DMS114 treated with DMSO at 0.1 percent for 48 hours (cell line): ENCODE measurements around the gene METTL24.

Experiments used
- DNase-seq: peaks from one replicate; lab custom pipeline; 2025; ENCODE audit not compliant: unreplicated experiment; lab: John Stamatoyannopoulos, UW

The METTL24 gene

DNA sequence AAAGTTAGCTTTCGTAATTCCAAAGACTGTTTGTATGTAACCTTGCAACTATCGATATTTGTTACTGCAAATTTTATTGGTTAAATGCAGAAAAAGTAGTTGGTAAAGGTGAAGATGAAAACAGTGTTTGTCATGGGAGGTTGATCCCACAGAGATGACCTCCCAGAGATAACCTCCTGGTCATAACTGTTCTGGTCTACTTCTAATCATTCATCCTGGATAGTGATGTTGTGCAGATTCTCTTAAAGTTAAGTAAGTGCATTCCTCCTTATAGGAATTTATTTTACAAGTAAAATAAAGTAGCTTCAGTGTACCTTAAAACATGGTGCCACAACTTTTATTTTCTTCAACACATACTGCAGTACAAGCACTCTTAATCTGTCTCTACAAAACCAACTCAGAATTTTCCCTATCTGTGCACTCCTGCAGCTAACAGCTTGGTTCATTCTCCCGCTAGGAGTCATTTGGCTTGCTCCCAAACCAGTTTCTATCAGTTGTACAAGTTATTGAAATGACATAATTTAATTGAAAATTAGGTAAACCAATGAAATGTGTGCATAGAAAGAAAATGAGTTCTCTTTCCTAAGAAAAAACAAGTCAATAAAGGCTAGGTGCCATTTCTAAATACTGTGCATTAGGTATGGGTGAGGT lies 19.2 kb downstream of the METTL24 start:
- no peak for DNase-seq

DNA sequence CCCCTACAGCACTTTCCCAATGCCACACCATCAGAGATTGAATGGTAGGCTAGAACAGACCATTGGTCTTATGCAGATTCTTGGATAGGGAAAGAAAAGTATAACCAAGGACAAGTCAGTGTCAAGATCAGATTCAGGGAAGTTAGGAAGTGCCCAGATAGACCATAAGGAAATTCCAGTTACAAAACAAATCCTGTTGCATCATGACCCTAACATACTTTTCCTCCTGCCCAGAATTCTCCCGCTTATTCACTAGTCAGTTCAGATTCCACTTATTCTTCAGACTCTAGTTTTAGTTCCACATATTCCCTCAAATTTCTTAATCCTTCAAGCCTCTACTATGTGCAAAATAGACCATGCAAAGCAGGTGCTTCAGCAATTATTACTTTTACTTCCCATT lies 20.7 kb downstream of the METTL24 start:
- no peak for DNase-seq

DNA sequence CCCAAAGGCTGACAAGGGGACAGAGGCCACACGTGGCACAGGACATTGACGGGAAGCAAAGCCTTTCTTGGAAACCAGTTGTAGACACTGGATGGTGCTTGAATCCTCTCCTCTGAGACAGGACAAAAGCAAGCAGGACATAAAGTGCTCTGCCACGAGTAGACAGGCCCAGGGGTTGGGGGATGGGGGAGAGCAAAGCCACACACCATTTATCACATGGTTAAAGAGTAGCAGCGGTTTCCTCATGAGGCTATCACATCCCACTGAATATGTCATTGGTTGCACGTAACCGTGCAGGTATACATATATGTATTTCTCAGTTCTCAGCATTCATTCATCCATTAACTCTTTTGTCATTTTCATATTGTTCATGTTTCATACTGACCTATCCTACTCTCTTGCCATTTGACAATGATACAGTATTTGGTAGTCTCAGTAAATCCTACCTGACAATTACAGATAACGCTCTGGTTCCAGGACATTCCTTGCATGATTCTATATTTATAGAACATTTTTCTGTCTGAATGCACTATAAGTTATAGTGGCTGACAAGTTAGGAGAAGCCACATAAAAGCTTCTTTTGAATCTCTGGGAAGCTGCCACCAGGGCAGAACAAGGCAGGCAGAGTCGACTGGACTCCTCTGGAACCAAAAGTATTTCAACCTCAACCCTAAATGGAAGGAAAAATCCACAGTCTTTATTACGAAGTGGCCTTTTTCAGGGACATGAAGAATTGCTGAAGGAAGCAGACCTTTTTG lies 23.5 kb downstream of the METTL24 start:
- DNase-seq = no peak

DNA sequence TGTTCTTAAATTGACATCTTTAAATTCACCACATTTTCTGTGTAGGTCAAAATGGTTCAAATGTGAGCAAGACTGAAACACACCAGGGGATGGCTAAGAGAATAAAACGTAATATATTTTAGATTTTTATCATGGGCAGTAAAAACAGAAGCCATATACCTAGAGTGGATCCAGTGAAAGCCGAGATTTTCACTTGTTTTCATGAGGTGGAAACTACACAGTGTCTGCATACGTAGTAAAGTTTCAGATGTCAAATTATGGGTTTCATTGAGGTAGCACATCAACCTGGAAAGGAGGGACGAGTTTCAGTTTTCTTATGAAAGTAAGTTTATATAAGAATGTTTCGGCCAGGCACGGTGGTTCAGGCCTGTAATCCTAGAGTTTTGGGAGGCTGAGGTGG lies 25.9 kb downstream of the METTL24 start:
- no peak for DNase-seq

DNA sequence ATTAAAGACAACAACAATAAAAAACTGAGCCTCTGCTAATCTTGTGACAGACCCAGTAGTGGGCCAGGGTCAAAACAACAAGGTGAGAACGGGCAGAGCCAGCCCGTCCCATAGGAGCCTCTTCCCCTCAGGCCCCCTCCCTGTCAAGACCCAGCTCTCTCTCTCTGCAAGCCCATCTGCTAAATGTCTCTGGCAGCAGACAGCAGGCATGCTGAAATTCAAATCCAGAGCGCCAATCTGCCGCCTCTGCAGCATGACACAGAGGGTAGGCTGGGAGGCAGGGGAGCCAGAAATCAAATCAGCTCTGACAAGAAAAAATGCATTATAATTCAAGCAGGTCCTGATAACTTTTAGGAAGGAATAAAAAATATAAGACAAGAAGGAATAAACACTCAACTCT lies 26.3 kb downstream of the METTL24 start:
- no peak for DNase-seq

DNA sequence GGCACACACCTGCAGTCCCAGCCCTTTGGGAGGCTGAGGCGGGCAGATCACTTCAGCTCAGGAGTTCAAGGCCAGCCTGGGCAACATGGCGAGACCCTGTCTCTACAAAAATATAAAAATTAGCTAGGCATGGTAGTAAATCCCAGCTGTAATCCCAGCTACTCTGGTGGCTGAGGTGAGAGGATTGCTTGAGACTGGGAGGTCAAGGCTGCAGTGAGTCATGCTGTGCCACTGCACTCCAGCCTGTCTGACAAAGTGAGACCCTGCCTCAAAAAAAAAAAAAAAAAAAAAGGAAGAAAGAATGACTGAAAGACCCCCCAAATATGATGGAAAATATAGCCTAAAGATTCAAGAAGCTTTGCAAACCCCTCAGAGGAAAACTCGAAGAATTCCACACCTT lies 26.8 kb downstream of the METTL24 start:
- no peak for DNase-seq

DNA sequence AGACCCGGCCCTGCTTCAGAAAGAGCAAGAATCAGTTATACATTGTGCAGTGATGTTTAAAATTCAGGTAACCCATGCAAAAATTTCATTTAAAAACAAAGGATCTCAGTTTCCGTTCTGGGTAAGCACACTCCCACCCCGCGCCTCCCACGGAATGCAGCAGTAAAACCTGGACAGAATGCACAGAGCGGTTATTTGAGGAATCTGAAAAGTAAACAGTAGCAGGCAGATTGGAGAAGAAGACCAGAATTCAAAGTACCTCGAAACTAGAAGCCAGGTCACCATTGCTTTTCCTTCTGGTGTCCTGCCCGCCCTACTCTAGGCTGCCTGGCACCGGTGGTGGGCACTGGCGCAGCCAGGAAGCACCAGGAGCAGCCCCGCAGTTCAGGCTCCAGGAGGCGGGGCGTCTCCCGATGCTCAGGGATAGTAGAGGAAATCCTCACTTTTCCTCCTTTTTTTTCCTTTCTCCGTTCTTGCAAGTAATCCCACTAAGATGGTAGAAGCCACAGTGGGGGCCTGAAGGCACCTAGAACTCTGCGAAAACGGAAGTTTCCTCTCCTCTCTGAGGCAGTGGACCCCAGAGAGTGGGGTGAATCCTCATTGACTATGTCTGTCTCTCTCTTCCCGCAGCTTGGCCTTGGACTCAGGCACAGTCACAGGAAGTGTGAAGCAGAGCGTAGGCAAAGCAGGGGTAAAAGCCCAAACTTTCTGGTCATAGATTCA lies 28.3 kb downstream of the METTL24 start:
- DNase-seq = no peak

DNA sequence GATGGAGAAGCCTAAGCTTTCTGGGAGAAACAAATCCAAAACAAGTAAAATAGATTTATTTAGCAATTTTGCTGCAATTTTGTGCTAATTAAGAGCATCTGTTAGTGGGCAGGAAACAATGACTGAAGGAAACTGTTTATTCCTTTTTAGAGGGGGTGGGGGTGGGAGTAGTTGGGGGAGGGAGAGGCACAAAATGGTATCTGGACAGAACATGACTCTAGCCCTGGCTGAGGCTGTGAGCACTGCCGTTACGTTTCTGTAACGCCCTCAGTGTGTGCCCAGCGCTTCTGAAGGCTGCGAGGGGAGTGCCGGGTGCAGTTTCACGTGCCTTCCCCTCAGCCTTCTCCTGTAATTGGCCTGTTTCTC lies 28.8 kb downstream of the METTL24 start:
- DNase-seq = no peak

DNA sequence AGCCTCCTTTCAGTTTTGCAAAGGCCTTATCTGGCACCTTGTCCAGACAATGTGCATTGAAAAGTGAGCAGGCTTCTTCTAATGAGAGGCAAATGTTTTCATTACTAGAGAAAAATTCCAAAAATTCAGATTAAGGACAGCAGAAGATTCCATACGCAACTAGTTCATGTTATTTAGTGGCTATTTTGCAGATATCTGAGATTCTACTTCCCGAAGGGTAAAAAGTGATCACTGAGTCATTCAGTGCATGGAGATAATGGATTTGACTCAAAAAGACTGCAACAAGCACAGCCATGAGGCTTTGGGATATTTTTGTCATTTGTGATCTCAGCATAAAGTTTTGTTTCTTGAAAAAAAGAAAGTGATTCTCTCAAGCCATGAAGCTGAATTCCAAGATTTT lies 29.9 kb downstream of the METTL24 start:
- DNase-seq = no peak

DNA sequence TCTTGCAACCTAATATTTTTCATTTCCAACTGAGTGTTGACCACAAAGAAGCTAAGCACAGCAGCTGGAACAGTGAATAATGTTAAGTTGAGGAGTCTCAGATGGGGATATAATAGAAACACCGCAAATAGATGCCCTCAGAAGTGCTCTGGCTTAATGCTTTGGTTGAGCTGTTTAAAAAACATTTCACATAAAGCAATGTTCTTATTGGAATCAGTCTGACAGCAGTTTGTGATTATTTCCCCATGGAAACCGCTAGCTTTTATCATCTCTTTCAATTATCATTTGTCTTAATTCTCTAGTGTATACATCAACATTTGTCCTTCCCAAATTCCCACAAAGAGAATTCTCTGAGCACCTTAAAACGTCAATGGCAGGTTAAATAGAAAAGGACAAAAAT lies 30.8 kb downstream of the METTL24 start:
- DNase-seq = no peak

DNA sequence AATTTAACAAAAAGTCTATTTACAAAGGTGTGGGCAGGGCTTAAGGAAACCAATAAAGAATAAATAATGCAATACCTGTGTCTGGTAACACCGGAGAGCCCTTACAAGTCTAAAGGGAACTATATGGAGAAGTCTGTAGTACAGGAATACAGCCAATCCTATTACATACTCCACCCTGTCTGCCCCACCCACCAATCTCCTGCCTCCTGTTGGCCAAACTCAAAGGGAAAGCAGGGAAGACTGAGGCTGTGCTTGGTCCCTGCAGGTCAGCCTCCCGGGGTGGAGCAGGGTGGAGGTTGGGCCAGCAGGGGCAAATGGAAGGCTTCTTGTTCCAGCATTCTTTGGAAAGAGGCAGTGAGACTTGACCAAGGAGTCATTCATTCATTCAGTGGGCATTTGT lies 31.5 kb downstream of the METTL24 start:
- DNase-seq = no peak

DNA sequence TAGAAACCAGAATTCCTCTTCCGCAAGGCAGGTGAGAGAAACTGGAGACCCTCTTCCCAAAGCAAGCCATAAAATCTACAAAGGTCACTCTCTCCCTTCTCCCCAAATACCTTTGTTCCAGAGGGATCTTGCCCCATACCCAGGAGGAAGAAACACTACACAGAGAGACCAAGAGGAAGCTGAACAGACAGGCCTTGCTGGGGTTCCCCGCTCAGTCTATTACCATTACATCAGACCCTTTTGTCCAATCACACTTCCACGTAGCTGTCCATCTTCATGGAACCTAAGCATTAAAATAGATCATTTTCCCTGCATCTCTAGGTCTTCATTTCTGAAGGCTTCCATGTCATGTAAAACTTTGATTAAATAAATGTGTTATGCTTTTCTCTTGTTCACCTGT lies 32.1 kb downstream of the METTL24 start:
- no peak for DNase-seq

DNA sequence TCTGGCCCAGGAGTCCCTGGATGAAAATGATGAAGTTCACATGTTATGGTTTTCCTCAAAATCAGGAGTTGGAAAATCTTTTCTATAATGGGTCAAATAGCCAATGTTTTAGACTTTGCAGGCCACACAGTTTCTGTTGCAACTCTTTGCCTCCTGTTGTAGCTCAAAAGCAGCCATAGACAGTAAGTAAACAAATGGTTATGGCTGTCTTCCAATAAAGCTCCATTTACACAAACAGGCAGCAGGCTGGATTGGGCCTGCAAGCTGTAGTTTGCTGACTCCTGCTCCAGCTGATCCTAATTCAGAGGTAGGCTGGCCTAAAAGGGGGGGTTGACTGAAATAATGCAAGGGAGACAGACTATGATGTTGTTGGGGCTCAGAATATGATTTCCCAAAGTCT lies 33.0 kb downstream of the METTL24 start:
- DNase-seq = no peak

DNA sequence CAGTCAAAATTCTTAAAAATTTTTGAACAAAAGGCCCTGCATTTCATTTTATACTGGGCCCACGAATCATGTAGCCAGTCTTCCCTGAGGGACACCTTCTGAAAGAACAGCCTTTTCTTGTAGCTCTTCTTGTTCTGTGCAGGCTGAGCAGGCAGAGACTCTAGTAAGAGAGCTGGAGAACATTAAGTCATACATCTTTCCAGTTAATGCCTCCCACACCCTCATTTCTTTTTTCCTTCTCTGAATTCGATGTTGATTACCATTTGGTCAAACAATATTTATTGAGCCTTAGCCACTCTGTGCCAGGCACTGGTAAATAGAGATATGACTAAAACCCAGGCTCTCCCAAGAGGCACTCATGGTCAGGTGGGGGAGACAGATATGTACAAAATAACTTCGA lies 33.6 kb downstream of the METTL24 start:
- DNase-seq = no peak

DNA sequence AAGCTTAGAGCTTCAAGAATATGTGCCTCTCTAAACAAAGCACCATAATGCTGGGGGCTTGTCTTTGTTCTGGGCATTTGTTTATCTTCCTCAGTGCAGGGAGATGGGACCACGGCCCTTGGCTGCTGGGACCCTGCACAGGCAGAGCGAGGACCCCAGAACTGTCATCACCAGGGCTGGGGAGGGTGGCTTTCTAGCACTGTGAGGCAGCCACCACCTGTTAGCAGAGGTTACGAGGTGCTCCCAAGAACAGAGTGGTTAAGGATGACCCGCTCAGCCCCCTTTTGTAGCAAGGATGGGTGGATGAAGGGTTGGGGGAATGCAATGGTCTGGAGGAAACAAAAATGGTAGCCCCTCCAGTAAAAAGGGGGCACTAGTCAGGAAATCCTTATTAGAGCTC lies 34.9 kb downstream of the METTL24 start:
- no peak for DNase-seq

DNA sequence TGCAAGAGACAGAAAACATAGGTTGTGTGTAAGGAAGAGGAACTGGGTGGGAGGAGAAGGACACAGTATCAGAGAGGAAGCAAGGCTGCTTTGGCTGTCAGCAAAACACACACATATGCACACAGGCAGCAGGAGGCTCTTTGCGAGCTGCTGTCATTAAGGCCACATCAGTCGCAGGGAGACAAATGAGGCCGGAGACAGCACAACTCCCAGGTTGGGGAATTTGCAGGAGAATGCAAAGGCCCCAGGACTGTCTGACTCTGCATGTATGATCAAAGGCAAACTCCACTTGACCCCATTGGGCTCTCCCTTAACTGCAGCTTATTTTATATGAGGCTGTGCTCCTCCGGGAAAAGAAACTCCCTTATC lies 35.3 kb downstream of the METTL24 start:
- DNase-seq = no peak

DNA sequence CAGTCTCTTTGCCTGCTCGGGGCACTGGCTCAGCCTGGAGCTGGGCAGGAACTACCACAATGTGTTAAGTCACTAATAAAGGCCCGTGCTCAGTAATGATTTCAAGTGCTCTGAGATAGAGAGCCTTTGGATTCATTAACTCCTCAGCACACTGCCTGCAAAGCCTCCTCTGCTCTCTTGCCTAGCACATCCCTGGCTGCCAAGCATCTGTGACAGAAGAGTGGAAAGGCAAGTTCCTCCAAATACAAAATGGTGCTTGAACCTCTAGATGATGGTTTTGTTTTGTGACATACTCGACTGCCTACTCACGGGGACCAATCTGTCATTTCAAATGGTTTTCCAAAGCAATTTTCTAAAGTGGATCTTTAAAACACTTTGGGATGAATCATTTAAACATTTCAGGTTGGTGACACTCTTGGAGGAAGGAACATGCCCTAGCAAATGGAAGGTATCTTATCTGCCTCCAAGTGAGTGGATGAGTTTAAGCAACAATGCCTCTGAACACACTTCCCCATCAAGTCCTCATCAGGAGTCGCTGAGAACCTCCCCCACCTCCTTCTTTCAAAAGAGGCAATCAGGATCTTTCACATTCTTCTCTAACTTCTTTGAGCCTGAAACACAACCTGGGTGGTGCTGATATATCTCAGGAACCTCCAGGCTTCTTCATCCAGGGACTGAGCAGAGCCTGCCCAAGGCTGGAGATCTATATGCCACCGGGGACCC lies 35.8 kb downstream of the METTL24 start:
- DNase-seq = no peak

DNA sequence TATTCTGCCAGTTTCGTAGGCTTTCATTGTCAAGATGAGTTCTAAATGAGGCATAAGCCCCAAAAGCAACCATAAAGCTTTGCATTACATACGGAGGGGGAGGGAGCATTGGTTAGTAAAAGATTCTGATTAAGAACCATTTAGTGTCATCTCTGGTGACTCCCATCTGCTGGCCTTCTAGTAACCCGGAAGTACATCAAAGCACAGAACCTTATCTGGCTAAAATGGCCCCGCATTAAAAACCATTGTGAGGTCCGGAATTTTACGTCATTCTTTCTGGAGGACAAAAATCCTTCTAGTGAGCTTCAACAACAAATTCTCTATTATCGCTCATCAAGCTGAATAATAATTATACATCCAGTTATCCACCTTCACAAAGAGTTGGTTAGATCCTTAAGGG lies 37.8 kb downstream of the METTL24 start:
- no peak for DNase-seq

DNA sequence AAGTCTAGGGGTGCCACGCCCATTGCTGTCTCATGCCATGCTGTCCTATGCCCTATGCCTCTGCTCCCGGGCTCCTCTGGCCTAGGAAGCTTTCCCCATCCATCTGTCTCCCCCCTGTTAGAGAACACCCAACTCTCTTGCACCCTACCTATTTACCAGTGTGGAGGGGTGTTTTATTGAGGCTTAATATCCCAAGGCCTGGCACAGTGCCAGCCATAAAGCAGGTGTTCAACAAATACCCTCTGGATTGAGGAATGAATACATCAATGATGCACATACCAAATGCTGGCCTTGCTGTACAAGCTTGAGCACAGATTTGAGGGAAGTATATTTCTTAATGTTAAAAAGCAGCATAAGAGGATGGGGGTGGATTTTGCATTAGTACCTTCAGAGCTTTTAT lies 38.3 kb downstream of the METTL24 start:
- no peak for DNase-seq

DNA sequence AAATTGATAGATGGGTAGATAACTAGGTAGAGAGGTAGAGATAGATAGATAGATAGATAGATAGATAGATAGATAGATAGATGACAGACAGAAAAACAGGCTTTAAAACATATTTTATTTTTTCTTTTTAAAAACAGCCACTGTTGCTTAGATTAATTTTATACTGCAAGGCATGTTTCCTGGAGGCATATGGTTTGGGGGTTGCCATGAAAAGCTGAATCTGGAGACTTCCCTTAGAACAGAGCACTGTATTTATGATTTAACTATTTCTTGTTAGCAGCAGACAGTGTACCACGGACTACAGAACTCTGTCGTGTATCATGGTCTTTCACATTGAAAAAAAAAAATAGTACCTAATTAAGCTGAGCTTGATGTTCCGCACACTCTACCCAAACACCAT lies 38.8 kb downstream of the METTL24 start:
- DNase-seq = no peak

DNA sequence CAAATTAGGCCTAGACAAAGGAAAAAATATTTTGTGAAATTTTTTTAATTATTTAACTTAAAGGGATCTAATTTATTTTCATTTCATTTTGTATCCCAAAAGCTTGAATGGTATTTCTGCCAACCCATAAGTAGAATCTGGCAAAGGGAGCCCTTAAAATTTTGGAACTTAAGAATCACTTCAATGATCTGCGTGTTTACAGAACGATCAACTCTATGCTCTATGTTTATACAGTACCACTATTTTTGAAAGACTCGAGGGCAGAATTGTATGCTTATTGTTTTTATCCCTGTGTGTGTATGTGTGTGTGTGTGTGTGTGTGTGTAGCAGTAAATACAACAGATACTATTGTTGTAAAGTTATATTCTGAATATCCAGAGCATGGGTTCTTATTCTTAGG lies 39.2 kb downstream of the METTL24 start:
- DNase-seq = no peak

DNA sequence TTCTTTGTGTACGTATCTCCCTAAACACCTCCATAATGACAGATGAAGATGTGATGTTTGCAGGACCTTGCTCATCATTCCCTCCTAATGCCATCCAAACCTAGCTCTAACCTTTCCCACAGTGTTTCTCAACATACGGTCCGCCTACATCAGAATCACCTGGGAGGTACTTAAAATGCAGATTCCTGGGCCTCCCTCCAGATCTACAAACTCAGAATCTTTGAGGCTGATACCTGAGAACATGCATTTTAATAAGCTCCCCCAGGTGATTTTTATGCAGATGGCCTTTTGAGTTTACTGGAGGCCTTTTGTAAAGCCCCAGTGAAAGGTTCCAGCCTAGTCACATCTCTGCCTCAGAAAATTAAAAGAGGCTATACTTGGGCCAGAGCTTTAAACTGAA lies 40.5 kb downstream of the METTL24 start:
- no peak for DNase-seq
